Measurements from ENCODE around the gene ASPG.

DNA sequence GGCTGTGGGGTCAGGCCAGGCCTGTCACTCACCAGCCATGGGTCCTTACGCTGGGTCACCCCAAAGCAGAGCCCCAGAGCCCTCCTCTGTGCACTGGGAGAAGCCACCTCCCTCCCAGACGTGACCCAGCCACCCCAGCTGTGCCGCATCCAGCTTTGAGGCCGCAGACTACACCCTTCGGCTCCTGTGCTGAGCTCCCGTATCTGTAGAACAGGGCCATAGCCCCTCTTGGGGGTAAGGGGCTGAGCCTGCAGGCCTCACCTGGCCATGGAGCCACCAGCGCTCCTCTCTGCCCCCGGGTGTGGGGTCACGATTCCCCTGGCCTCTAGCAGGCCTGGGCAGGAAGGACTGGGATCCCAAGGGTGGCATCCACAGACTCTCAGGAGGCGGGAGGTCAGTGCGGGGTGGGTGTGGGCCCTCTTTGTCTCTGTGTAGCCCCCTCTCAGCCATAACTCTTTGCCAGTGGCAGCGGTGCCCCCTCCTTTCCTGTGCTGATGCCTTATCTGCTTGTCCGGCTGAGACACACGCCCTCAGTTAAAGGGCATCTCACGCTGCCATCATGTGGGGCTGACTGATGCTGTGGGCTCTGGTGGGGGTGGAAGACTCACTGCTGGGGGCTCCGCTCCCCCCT is 16.3 kb downstream of the ASPG start:
- TF ChIP-seq, protein P1, sequence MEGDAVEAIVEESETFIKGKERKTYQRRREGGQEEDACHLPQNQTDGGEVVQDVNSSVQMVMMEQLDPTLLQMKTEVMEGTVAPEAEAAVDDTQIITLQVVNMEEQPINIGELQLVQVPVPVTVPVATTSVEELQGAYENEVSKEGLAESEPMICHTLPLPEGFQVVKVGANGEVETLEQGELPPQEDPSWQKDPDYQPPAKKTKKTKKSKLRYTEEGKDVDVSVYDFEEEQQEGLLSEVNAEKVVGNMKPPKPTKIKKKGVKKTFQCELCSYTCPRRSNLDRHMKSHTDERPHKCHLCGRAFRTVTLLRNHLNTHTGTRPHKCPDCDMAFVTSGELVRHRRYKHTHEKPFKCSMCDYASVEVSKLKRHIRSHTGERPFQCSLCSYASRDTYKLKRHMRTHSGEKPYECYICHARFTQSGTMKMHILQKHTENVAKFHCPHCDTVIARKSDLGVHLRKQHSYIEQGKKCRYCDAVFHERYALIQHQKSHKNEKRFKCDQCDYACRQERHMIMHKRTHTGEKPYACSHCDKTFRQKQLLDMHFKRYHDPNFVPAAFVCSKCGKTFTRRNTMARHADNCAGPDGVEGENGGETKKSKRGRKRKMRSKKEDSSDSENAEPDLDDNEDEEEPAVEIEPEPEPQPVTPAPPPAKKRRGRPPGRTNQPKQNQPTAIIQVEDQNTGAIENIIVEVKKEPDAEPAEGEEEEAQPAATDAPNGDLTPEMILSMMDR (IDR thresholded peaks at IDR 0.05; ENCODE audit: poor library complexity), result no peak
- TF ChIP-seq EZH2 (IDR thresholded peaks at IDR 0.05; ENCODE audit: borderline replicate concordance), result no peak

Data from hepatocyte (in vitro differentiated cells).